NCI-H82 (cell line): ENCODE measurements around the gene CBFA2T2.
A peak's percentile ranks its signal among the peaks of the same experiment; 100 is the strongest.

Experiments used
- DNase-seq: peaks from one replicate; lab custom pipeline; 2025; lab: John Stamatoyannopoulos, UW

The CBFA2T2 gene

GRCh38 chr20:33651562-33652048, 161.7 kb downstream of the CBFA2T2 start:
- DNase-seq, result no peak

- peak; percentile 91 for DNase-seq
Observed at GRCh38 chr20:33653218-33653899, 163.5 kb downstream of the CBFA2T2 start.

- DNase-seq, result no peak
Observed at GRCh38 chr20:33653900-33654596, 164.2 kb downstream of the CBFA2T2 start.

GRCh38 chr20:33654680-33655161, 164.8 kb downstream of the CBFA2T2 start:
- no peak for DNase-seq

GRCh38 chr20:33655164-33655563, 165.3 kb downstream of the CBFA2T2 start:
- DNase-seq, result no peak

- no peak for DNase-seq
Observed at GRCh38 chr20:33656010-33656782, 166.3 kb downstream of the CBFA2T2 start.

GRCh38 chr20:33656783-33657703, 167.1 kb downstream of the CBFA2T2 start:
- DNase-seq, result no peak

- no peak for DNase-seq
Observed at GRCh38 chr20:33657704-33658095, 167.8 kb downstream of the CBFA2T2 start.

GRCh38 chr20:33658510-33658909, 168.6 kb downstream of the CBFA2T2 start:
- no peak for DNase-seq

- DNase-seq, result no peak
Observed at GRCh38 chr20:33658929-33659328, 169.0 kb downstream of the CBFA2T2 start.

GRCh38 chr20:33659341-33660034, 169.6 kb downstream of the CBFA2T2 start:
- no peak for DNase-seq

- DNase-seq, result no peak
Observed at GRCh38 chr20:33660035-33660684, 170.3 kb downstream of the CBFA2T2 start.

- DNase-seq, result no peak
Observed at GRCh38 chr20:33660685-33661058, 170.8 kb downstream of the CBFA2T2 start.

- no peak for DNase-seq
Observed at GRCh38 chr20:33662172-33662571, 172.3 kb downstream of the CBFA2T2 start, which contains the start of gene C20orf144. Gene C20orf144 (plus strand): TSS chr20:33662327. CDS start chr20:33662346, 19 bp downstream.

- DNase-seq, result peak; percentile 87
Observed at GRCh38 chr20:33663161-33664084, 173.5 kb downstream of the CBFA2T2 start.

GRCh38 chr20:33664085-33664761, 174.3 kb downstream of the CBFA2T2 start:
- peak; percentile 48 for DNase-seq

GRCh38 chr20:33664762-33665144, 174.9 kb downstream of the CBFA2T2 start:
- no peak for DNase-seq
